HFF-Myc (cell line): Measurements from ENCODE around the gene DERA.
"Not testable (repeated sequence)": the region's sequence is repeated elsewhere in the genome, so short reads cannot be mapped to it uniquely, and the experiment has no call there.

Experiments used
- DNase-seq: peaks from one replicate; pipeline ENCODE4 v3.0.0-alpha.2; 2011; ENCODE audit warnings: low read depth; ENCODE audit errors: extremely low read depth
- H3K4me3 ChIP-seq: replicated peaks from 2 replicates; pipeline ENCODE4 v1.5.1; 2011; ENCODE audit warnings: low read depth, mild to moderate bottlenecking, control low read depth, low read length
- TF ChIP-seq, protein P1 (sequence below): IDR thresholded peaks from 2 replicates; pipeline ENCODE4 v1.5.1; 2012; ENCODE audit warnings: mild to moderate bottlenecking, low read depth, low read length, control low read depth; ENCODE audit errors: missing control alignments

DERA gene

DNA sequence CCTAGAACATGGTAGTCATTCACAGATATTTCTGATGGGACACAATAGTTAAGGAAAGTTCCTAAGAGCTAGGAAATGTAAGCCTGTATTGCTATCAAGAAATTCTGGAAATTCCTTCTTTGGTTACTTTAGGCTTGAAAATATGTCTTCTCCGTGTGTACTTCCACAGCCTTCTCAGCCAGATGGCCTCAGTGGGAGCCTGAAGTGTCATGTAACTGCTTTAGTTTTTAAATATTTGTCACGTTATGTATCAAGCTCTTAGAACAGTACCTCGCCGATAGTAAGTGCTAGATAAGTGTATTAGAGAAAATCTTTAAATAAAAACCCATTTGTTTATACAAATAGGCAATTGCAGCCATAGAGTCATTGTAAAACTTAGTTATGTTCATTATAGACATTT lies 95.6 kb downstream of the DERA start:
- H3K4me3 ChIP-seq = no peak overlapping the region
- no peak for DNase-seq
- TF ChIP-seq, protein P1, sequence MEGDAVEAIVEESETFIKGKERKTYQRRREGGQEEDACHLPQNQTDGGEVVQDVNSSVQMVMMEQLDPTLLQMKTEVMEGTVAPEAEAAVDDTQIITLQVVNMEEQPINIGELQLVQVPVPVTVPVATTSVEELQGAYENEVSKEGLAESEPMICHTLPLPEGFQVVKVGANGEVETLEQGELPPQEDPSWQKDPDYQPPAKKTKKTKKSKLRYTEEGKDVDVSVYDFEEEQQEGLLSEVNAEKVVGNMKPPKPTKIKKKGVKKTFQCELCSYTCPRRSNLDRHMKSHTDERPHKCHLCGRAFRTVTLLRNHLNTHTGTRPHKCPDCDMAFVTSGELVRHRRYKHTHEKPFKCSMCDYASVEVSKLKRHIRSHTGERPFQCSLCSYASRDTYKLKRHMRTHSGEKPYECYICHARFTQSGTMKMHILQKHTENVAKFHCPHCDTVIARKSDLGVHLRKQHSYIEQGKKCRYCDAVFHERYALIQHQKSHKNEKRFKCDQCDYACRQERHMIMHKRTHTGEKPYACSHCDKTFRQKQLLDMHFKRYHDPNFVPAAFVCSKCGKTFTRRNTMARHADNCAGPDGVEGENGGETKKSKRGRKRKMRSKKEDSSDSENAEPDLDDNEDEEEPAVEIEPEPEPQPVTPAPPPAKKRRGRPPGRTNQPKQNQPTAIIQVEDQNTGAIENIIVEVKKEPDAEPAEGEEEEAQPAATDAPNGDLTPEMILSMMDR = no peak

DNA sequence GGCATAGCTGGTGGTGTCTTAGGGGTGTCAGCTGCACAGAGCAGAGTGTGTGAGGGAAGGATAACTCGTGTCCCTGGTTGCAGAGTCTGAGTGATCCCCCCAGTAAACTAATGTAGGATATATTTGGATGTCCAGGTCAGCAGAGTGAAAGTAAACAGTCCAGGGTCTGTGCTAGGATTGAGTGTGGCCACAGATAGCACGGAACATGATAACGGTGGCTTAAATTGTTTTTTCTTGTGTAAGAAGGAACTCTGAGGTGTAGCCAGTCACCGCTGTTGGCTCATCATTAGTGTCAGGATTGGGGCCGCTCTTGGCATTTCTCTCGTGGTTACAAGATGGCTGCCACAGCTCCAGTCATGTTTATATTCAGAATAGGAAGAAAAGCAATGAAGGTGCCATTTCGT lies 97.3 kb downstream of the DERA start:
- H3K4me3 ChIP-seq = no peak overlapping the region
- TF ChIP-seq, protein P1 = no peak
- no peak for DNase-seq

DNA sequence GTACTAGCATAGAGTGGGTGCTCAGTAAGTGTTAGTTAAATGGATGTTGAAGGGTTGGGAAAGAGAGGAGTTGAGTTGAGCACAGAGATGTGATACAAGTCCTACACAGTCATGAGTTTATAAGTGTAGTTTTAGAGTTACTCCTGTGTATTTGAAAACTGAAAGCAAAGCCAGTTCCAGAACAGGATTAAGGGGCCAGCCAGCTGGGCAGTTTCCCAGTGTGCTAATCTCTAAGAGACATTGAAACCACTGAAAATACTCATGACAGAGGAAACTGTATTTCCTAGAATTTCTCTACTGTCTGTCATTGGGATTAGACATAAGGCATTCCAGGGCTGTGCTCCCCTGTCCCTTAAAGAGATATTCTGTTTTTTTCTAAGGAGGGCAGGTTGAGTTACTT lies 101.0 kb downstream of the DERA start:
- no peak for DNase-seq
- no peak overlapping the region for H3K4me3 ChIP-seq
- TF ChIP-seq, protein P1 = no peak

- H3K4me3 ChIP-seq, DNase-seq: not testable (repeated sequence)
Observed at GRCh38 chr12:16013722-16014121, 102.6 kb downstream of the DERA start.

DNA sequence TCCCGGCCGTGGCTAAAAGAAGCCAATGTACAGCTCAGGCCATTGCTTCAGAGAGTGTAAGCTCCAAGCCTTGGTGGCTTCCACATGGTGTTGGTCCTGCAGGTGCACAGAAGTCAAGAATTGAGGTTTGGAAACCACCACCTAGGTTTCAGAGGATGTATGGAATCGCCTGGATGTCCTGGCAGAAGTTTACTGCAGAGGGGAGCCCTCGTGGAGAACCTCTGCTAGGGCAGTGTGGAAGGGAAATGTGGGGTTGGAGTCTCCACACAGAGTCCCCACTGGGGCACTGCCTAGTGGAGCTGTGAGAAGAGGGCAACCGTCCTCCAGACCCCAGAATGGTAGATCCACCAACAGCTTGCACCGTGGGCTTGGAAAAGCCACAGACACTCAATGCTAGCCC lies 103.3 kb downstream of the DERA start:
- not testable (repeated sequence) for DNase-seq, H3K4me3 ChIP-seq

GRCh38 chr12:16016748-16017147 lies 105.6 kb downstream of the DERA start:
- DNase-seq = no peak
- H3K4me3 ChIP-seq = no peak overlapping the region
- TF ChIP-seq, protein P1 = no peak

GRCh38 chr12:16018306-16018705 lies 107.2 kb downstream of the DERA start:
- DNase-seq = no peak
- TF ChIP-seq, protein P1 = no peak

GRCh38 chr12:16019136-16019535 lies 108.0 kb downstream of the DERA start:
- DNase-seq = no peak
- H3K4me3 ChIP-seq = no peak overlapping the region
- TF ChIP-seq, protein P1 = no peak

More at GRCh38 chr12:16018306-16018705, 107.2 kb downstream of the DERA start:
- no peak overlapping the region for H3K4me3 ChIP-seq
